GM11168 (cell line): ENCODE measurements around the gene EIF3D.
"Not testable (repeated sequence)": the region's sequence is repeated elsewhere in the genome, so short reads cannot be mapped to it uniquely, and the experiment has no call there.

Experiments
- in situ Hi-C: fragments of 300-500 bp; cut with MboI; formaldehyde crosslinking; loops from one replicate; pipeline ENCODE4 v1.12.0; 2022; ENCODE audit warnings: low sequenced_read_pairs; ENCODE audit not compliant: unreplicated experiment

The EIF3D gene

GRCh38 chr22:36550701-36551495 lies 21.9 kb upstream of the EIF3D start:
- in situ Hi-C loops: no loop called here

DNA sequence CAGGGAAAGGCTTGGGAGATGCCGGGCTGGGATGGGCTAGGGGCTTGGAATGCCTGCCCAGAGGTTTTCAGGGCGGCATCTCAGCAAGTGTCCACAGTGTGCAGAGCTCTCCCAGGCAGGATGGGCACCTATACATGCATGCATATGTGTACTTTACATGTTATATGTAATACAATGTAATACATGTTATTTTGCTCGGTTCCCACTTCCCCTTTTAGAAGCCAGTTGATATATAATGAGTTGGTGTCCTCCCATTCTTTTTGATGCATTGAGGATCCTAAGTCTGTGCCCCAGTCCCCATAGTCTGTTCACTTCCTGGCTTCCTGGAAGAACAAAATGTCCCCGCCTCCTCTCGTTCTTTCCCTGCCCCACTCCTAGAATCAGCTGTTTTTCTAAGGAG lies 20.1 kb upstream of the EIF3D start:
- in situ Hi-C loops: no loop called here

GRCh38 chr22:36548606-36549005 lies 19.6 kb upstream of the EIF3D start:
- in situ Hi-C loops: no loop called here

GRCh38 chr22:36546932-36547331 lies 18.0 kb upstream of the EIF3D start:
- in situ Hi-C loops: no loop called here

DNA sequence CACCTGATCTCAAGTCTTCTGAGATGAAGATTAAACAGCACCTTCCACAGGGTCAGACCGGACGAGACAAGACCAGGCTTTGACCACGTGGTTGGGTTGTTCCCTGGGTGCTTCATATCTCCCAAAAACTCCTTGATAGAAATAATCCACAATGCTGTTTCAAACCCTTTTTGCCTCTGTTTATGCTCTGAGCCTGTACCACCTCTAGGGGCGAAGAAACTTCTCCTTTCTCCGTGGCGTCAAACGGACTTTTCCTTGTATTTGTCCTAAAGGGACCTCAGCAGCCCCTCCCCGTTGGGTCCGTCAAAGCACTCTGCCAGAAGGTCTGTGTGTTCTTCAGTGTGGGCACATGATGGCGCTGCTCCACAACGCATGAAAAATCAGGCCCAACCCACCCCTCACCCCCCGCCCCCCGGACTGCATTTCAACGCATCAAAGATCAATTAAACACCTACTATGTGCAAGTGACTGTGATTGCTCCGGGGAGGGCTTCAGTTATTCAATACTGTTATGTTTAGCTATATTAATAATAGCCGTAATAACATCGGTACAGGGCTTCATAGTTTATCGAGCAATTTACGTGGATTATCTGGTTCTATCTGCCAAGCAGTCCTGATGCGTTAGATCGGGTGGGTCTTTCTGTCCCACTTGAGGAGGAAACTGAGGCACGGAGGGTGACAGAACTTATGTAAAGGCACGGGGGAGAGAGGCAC lies 17.3 kb upstream of the EIF3D start:
- in situ Hi-C loops: no loop called here

DNA sequence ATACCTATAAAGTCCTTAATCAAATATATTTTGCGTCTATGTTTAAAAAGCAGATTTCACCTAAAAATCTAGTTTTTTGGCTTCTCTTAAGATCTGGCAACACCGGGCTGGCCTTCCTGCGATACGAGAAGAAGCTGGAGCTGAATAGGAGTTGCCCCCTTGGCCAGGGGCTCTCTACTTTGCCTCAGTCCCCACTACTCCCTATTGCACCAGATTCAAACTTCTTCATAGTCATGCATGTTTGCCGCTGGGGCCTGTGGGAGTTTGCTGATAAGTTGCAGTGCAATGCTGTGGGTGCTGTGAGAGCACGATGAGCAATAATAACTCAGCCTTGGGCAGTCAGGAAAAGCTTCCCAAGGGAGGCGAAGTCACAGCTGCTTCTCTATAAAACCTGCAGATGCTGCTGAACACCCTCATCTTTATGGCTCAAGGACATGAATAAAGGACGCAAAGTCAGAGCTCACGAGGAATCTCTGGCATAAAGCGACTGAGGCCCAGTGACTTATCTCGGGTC lies 15.2 kb upstream of the EIF3D start:
- in situ Hi-C loops: no loop called here

DNA sequence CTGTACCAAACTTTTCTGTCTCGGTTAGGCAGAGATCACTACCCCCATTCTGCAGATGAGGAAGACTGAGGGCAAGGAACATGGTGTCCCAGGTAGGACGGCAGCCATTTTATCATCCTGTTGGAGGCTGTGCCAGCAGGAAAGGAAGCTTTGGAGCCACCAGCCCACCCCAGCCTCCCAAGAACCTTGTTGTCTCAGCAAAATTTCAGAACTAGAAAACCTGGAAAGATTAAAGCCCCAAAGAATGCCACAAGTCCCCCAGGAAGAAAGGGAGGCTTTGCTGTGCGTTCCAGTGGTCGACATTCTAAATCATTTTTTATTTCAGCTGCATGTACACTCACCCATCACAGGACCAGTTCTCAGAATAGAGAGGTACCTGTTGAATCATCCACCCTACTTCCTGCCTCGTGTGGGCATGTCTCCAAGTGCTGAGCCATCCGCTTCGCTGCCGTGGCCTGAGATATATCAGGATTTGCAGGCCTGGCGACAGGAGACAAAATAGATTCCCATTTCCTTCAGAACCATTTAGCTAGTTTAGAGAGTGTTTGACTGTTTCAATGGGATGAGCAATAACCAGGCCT lies 13.0 kb upstream of the EIF3D start:
- in situ Hi-C loops: no loop called here

DNA sequence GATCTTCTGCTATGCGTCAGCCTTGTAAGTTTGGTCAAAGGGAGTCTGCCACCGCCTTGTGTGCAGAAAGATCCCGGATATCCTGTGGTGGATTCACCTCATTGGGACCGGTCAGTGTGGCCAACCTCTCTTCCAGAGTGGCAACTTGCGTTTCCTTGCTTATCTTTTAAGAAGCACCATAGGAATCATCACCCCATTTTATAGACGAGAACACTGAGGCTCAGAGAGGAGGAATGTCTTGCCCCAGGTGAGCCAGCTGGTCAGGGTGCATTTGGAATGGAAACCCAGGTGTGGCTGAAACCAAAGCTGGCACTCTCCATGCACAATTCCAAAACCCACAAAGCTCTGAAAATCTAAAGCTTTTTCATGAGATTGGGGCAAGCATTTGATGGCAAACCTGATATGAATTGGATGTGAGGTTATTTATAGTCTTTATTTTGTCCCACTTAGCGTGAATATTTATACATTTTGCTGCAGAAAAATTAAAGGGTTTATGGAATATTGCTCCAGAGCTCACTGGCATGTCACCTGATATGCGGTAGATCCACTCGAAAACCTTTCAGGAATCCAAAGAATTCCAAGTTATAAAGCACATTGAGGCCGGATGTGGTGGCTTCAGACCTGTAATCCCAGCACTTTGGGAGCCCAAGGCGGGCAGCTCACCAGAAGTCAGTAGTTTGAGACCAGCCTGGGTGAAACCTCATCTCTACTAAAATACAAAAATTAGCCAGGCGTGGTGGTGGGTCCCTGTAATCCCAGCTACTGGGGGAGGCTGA lies 12.1 kb upstream of the EIF3D start:
- in situ Hi-C loops: no loop called here

- in situ Hi-C loops: no loop called here
Measured at GRCh38 chr22:36538529-36538928, 9.6 kb upstream of the EIF3D start.

- in situ Hi-C loops: no loop called here
Measured at GRCh38 chr22:36536717-36537116, 7.8 kb upstream of the EIF3D start.

DNA sequence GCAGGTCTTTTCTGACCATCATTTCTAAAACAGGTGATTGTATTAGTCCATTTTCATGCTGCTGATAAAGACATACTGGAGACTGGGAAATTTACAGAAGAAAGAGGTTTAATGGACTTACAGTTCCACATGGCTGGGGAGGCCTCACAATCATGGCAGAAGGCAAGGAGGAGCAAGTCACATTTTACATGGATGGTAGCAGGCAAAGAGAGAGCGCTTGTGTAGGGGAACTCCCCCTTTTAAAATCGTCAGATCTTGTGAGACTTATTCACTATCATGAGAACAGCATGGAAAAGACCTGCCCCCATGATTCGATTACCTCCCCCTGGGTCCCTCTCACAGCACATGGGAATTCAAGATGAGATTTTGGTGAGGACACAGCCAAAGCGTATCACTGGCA lies 4.4 kb upstream of the EIF3D start:
- in situ Hi-C loops: not testable (repeated sequence)

DNA sequence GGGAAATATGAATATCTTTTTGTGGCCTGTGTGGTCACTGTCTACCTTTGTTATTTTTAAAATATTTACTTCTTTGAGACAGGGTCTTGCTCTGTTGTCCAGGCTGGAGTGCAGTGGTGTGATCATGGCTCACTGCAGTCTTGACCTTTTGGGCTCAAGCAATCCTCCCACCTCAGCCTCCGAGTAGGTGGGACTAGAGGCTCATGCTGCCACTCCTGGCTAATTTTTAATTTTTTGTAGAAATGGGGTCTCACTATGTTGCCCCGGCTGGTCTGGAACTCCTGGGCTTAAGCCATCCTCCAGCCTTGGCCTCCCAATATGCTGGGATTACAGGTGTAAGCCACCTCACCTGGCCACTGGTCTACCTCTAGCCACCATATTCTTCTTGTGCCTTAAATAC lies 3.5 kb upstream of the EIF3D start:
- in situ Hi-C loops: no loop called here

- in situ Hi-C loops: no loop called here
Measured at GRCh38 chr22:36528341-36528740, 625 bp downstream of the EIF3D start.

- in situ Hi-C loops: no loop called here
Measured at GRCh38 chr22:36522662-36523061, 6.3 kb downstream of the EIF3D start.

DNA sequence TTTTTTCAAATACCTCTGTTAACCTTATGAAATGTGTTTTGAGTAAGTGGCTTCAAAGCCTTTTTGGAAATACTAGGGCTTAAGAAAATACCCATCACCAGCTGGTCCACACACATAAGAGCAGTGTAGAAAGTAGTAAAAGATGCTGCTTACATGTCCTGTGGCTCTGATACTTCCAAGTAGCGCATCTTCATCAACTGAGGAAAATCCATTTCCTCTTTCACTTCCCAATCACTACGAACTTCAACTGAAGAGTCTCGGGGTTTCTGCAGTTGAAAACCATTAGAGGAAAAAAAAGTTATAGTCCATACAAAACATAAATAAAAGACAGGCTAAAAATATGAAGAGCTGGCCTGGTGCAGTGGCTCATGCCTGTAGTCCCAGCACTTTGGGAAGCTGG lies 8.5 kb downstream of the EIF3D start:
- in situ Hi-C loops: no loop called here

DNA sequence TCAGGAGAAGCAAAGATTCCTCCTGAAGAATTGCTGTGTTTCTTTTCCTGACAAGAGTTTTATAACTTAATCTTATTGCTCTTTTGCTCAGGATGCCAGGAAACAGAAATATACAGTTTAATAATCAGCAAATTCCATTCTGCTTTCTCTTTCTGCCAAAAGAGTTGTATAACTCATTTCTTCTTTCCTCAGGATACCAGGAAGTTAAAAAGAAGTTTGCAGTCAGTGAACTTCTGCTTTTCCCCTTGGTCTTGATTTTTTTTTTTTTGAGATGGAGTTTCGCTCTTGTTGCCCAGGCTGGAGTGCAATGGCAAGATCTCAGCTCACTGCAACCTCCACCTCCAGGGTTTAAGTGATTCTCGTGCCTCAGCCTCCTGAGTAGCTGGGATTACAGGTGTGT lies 9.1 kb downstream of the EIF3D start:
- in situ Hi-C loops: not testable (repeated sequence)

- in situ Hi-C loops: no loop called here
Measured at GRCh38 chr22:36514766-36515165, 14.2 kb downstream of the EIF3D start.

- in situ Hi-C loops: no loop called here
Measured at GRCh38 chr22:36512991-36513390, 16.0 kb downstream of the EIF3D start.

DNA sequence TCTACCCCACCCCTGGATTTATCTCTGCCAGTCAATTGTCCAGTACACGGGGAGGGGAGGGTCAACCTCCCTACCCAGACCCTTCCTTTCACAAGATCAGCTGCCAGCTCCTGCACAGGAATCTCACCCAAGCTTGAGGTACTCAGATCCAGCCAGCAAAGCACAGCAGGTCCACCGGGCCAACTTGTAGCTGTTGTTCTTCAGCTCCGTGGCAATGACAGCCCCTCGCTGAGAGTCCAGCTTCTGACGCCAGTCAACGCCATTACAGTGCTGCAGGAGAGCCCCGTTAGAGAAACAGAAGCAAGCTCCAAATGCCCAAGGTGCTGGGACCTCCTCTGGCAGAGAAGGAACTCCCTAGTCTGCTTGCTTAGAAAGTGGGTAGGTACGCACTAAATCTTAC lies 16.6 kb downstream of the EIF3D start:
- in situ Hi-C loops: no loop called here
